Suprapubic skin (tissue), 4 donors: ENCODE results near the gene RBM7. TPM values are rescaled to one million over a fixed set of nuclear protein-coding genes. Genes with fewer than 3 reads are reported as not detected.
A peak's percentile ranks its signal among the peaks of the same experiment; 100 is the strongest.

Experiments used
- DNase-seq, 2 donors: peaks; one replicate each; pipeline ENCODE4 v3.0.0-alpha.2; 2019; ENCODE audit warnings: low spot score in 2 of 2
- H3K27ac ChIP-seq: fragments of 200-600 bp; sonication (generic); one replicate; pipeline ENCODE4 v1.5.1; 2019
- H3K27me3 ChIP-seq: fragments of 200-600 bp; sonication (generic); one replicate; pipeline ENCODE4 v1.5.1; 2019
- H3K36me3 ChIP-seq: fragments of 200-600 bp; sonication (generic); one replicate; pipeline ENCODE4 v1.5.1; 2019
- H3K4me1 ChIP-seq: fragments of 200-600 bp; sonication (generic); one replicate; pipeline ENCODE4 v1.5.1; 2019
- H3K4me3 ChIP-seq: fragments of 200-600 bp; sonication (generic); one replicate; pipeline ENCODE4 v1.5.1; 2019; ENCODE audit warnings: mild to moderate bottlenecking
- H3K9me3 ChIP-seq: fragments of 200-600 bp; sonication (generic); one replicate; pipeline ENCODE4 v1.5.1; 2019
- CTCF ChIP-seq, 2 donors: fragments of 200-600 bp in 1 of 2; fragments of 450-650 bp in 1 of 2; sonication (generic) in 1 of 2; IDR thresholded peaks; one replicate each; pipeline ENCODE4 v1.5.1; 2016 to 2019; ENCODE audit warnings: antibody characterized with exemption in 2 of 2, mild to moderate bottlenecking in 1 of 2, moderate library complexity in 1 of 2
- EP300 ChIP-seq: sonication (generic); formaldehyde crosslinking; IDR thresholded peaks from one replicate; pipeline ENCODE4 v1.6.1; 2017; ENCODE audit warnings: antibody characterized with exemption
- POLR2A ChIP-seq, 2 donors: fragments of 450-650 bp; IDR thresholded peaks; one replicate each; pipeline ENCODE4 v1.6.1; 2017; ENCODE audit warnings: antibody characterized with exemption in 2 of 2, mild to moderate bottlenecking in 2 of 2, moderate library complexity in 2 of 2
- POLR2AphosphoS5 ChIP-seq, 3 donors: sonication (generic); formaldehyde crosslinking; IDR thresholded peaks; one replicate each; pipeline ENCODE4 v1.6.1; 2017; ENCODE audit warnings: antibody characterized with exemption in 3 of 3
- WGBS: methylation state at CpG from one replicate; pipeline ENCODE4 v1.1.5; 2018; 5-methylcytosine and 5-hydroxymethylcytosine counted together
- total RNA-seq, 4 donors: library from RNA; depleted of rRNA; stranded (reverse); fragments of >200 nt; gene quantifications; one replicate each; pipeline ENCODE4 v1.1.0, GENCODE V29; 2016

Gene RBM7
- total RNA-seq, 4 donors from 2014 or later = 10.2 to 18.4 (median 16.9) TPM

- peak overlapping the region; percentile 98 for H3K27ac ChIP-seq
- no peak for DNase-seq
- H3K4me1 ChIP-seq = peaks cover 45% of the 10 kb centered on the region
- H3K27me3 ChIP-seq = no peaks in the 10 kb centered on the region
- peaks cover 12% of the 10 kb centered on the region for H3K36me3 ChIP-seq
- TF ChIP-seq POLR2AphosphoS5 (IDR thresholded peaks at IDR 0.05) = no peak
- no peak for TF ChIP-seq EP300
- TF ChIP-seq POLR2A (IDR thresholded peaks at IDR 0.05) = no peak
- TF ChIP-seq CTCF (IDR thresholded peaks at IDR 0.05) = no peak
- 3% methylated on average over 4 of the region's 4 CpGs for WGBS
- H3K4me3 ChIP-seq = peak overlapping the region; percentile 85
- H3K9me3 ChIP-seq = no peaks in the 10 kb centered on the region
Measured at GRCh38 chr11:114401311-114401710, 845 bp downstream of the RBM7 start.

DNA sequence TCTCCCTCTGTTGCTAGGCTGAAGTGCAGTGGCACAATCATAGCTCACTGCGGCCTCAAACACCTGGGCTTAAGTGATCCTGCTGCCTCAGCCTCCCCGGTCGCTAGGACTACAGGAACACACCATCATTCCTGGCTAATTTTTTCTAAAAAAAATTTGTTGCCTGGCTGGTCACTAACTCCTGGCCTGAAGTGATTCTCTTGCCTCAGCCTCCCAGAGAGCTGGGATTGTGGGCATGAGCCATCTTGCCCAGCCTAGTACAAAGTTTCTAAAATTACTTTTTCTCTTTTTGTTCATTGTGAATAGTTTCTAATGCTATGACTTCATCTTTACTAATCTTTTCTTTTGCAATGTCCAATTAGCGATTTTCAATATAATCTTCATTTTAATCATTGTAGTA, 12.5 kb downstream of the RBM7 start:
- no peaks in the 10 kb centered on the region for H3K27me3 ChIP-seq
- H3K36me3 ChIP-seq = peaks cover 20% of the 10 kb centered on the region
- H3K4me1 ChIP-seq = peaks cover 8% of the 10 kb centered on the region
- H3K27ac ChIP-seq = no peak overlapping the region
- no peaks in the 10 kb centered on the region for H3K9me3 ChIP-seq
- no peak overlapping the region for H3K4me3 ChIP-seq
- TF ChIP-seq POLR2A (IDR thresholded peaks at IDR 0.05) (no peak), CTCF (IDR thresholded peaks at IDR 0.05) (no peak), POLR2AphosphoS5 (IDR thresholded peaks at IDR 0.05) (no peak), EP300 (no peak)
- no peak for DNase-seq
- 99% methylated on average over 4 of the region's 4 CpGs for WGBS

GRCh38 chr11:114413958-114414357, 13.5 kb downstream of the RBM7 start:
- Histone ChIP-seq H3K27me3 (no peaks in the 10 kb centered on the region), H3K9me3 (no peaks in the 10 kb centered on the region), H3K4me1 (peaks cover 8% of the 10 kb centered on the region), H3K36me3 (peaks cover 10% of the 10 kb centered on the region), H3K27ac (no peak overlapping the region), H3K4me3 (no peak overlapping the region)
- TF ChIP-seq POLR2A (IDR thresholded peaks at IDR 0.05) (no peak), EP300 (no peak), CTCF (IDR thresholded peaks at IDR 0.05) (no peak), POLR2AphosphoS5 (IDR thresholded peaks at IDR 0.05) (no peak)
- WGBS = 93% methylated on average over 10 of the region's 10 CpGs
- no peak for DNase-seq

DNA sequence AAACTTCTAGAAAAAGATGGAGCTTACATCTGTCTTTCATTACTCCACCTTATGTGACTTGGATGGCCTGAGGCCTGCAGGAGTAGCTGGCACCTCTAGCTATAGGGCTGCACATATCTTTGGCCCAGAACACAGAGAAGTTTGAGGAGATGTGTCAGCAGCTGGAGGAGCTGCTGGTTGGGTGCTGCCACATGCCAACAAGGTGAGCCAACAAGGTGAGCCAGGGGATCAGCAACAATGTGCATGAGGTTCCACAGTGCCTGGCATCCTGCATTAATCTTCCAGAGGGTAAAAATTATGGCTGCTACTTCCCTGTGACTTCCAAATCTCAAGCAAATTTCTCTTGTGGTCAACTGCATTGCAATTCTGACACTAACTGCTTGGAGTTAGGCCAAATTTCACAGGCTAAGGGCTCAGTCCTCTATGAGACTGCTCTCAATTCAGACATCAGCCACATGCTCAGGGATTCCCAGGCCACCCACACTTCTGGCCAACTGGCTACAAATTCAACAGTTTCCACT, 16.0 kb downstream of the RBM7 start:
- H3K4me3 ChIP-seq = no peak overlapping the region
- no peaks in the 10 kb centered on the region for H3K27me3 ChIP-seq
- H3K9me3 ChIP-seq = no peaks in the 10 kb centered on the region
- no peak overlapping the region for H3K27ac ChIP-seq
- H3K4me1 ChIP-seq = peaks cover 8% of the 10 kb centered on the region
- TF ChIP-seq POLR2AphosphoS5 (IDR thresholded peaks at IDR 0.05) = no peak
- no peak for TF ChIP-seq EP300
- TF ChIP-seq POLR2A (IDR thresholded peaks at IDR 0.05) = no peak
- no peak for TF ChIP-seq CTCF (IDR thresholded peaks at IDR 0.05)
- no peak for DNase-seq
- H3K36me3 ChIP-seq = no peaks in the 10 kb centered on the region

DNA sequence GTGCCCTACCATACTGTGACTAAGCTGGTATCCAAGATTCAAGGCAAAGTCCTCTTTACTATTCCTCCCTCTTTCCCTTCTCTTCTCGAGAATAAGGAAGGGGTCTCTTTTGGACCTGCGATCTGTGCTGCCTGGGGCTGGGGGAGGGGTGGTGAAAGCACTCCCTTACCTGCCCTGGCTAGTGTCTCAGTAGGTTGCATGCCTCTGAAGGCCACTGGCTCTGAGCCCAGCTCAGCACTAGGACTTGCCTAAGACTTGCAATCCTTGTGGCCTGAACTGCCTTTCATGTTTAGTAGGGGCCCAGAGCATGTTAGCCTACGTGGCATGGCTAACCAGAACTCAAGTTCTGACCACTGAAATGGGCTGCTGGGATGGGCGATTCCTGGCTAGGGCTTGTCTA, 25.8 kb downstream of the RBM7 start:
- Histone ChIP-seq H3K27me3 (no peaks in the 10 kb centered on the region), H3K27ac (no peak overlapping the region), H3K4me3 (no peak overlapping the region), H3K4me1 (peaks cover 4% of the 10 kb centered on the region), H3K36me3 (no peaks in the 10 kb centered on the region), H3K9me3 (no peaks in the 10 kb centered on the region)
- DNase-seq = no peak
- 100% methylated on average over 2 of the region's 4 CpGs for WGBS
- TF ChIP-seq POLR2A (IDR thresholded peaks at IDR 0.05) (no peak), EP300 (no peak), CTCF (IDR thresholded peaks at IDR 0.05) (no peak), POLR2AphosphoS5 (IDR thresholded peaks at IDR 0.05) (no peak)
